ENCODE results near the gene ADPRHL1. TPM values are rescaled to one million over a fixed set of nuclear protein-coding genes. Genes with fewer than 3 reads are reported as not detected.
A peak's percentile ranks its signal among the peaks of the same experiment; 100 is the strongest.

Gene ADPRHL1
- total RNA-seq (0.57 TPM), polyA plus RNA-seq (under 1 TPM in 3 of 4 donors, not detected in 1; 0.24 to 0.64 (median 0.54) TPM)

- no peak within 1 kb of the TSS for H3K27ac ChIP-seq (ENCODE audit: insufficient read depth, low read length, poor library complexity, severe bottlenecking)
- Mint-ChIP-seq H3K4me1 (peaks cover 0 to 5% (median 0%) of the 10 kb centered on the region in 4 donors), H3K9me3 (no peaks in the 10 kb centered on the region), H3K27ac (no peak within 1 kb of the TSS), H3K4me3 (no peak within 1 kb of the TSS), H3K27me3 (no peaks in the 10 kb centered on the region), H3K36me3 (peaks cover 29% of the 10 kb centered on the region)
- H3K4me3 ChIP-seq (ENCODE audit: low read depth, low read length): no peak within 1 kb of the TSS
- no peaks in the 10 kb centered on the region for H3K9me3 ChIP-seq (ENCODE audit: control insufficient read depth in 2 of 2, low read length in 2 of 2)
- no peaks in the 10 kb centered on the region for H3K27me3 ChIP-seq (ENCODE audit: control insufficient read depth, insufficient read depth, low read length)
- no peaks in the 10 kb centered on the region for H3K4me1 ChIP-seq (ENCODE audit: control insufficient read depth, insufficient read depth, low read length, poor library complexity, severe bottlenecking)
- DNase-seq: no peak
- ATAC-seq (ENCODE audit: low read depth in 2 of 2): no peak
- peaks cover 11% of the 10 kb centered on the region for H3K36me3 ChIP-seq (ENCODE audit: control insufficient read depth, insufficient read depth, low read length)
Observed at GRCh38 chr13:113452942-113453901, at the start of gene ADPRHL1. Gene ADPRHL1 (minus strand): TSS chr13:113453488. CDS start chr13:113453437, 51 bp downstream.

GRCh38 chr13:113502686-113503085 lies 49.4 kb upstream of the ADPRHL1 start:
- DNase-seq (no peak), ATAC-seq (ENCODE audit: low read depth in 2 of 2) (no peak)
- H3K9me3 ChIP-seq (ENCODE audit: control insufficient read depth in 2 of 2, low read length in 2 of 2): no peaks in the 10 kb centered on the region
- no peak overlapping the region for H3K27ac ChIP-seq (ENCODE audit: insufficient read depth, low read length, poor library complexity, severe bottlenecking)
- Mint-ChIP-seq H3K9me3 (no peaks in the 10 kb centered on the region), H3K4me3 (no peak overlapping the region), H3K36me3 (peaks cover 43% of the 10 kb centered on the region), H3K4me1 (peaks cover 0 to 5% (median under 1%) of the 10 kb centered on the region in 4 donors), H3K27me3 (no peaks in the 10 kb centered on the region), H3K27ac (no peak overlapping the region)
- H3K36me3 ChIP-seq (ENCODE audit: control insufficient read depth, insufficient read depth, low read length): peaks cover 61% of the 10 kb centered on the region
- no peak overlapping the region for H3K4me3 ChIP-seq (ENCODE audit: low read depth, low read length)
- H3K27me3 ChIP-seq (ENCODE audit: control insufficient read depth, insufficient read depth, low read length): no peaks in the 10 kb centered on the region
- no peaks in the 10 kb centered on the region for H3K4me1 ChIP-seq (ENCODE audit: control insufficient read depth, insufficient read depth, low read length, poor library complexity, severe bottlenecking)

- DNase-seq (no peak), ATAC-seq (ENCODE audit: low read depth in 2 of 2) (no peak)
- H3K27me3 ChIP-seq (ENCODE audit: control insufficient read depth, insufficient read depth, low read length): no peaks in the 10 kb centered on the region
- no peaks in the 10 kb centered on the region for H3K9me3 Mint-ChIP-seq
- H3K4me3 Mint-ChIP-seq: no peak overlapping the region
- no peaks in the 10 kb centered on the region for H3K27me3 Mint-ChIP-seq
- H3K4me3 ChIP-seq (ENCODE audit: low read depth, low read length): no peak overlapping the region
- H3K4me1 Mint-ChIP-seq: peaks cover 5 to 11% (median 9%) of the 10 kb centered on the region in 4 donors
- peaks cover 6% of the 10 kb centered on the region for H3K4me1 ChIP-seq (ENCODE audit: control insufficient read depth, insufficient read depth, low read length, poor library complexity, severe bottlenecking)
- no peak overlapping the region for H3K27ac ChIP-seq (ENCODE audit: insufficient read depth, low read length, poor library complexity, severe bottlenecking)
- H3K9me3 ChIP-seq (ENCODE audit: control insufficient read depth in 2 of 2, low read length in 2 of 2): no peaks in the 10 kb centered on the region
- H3K36me3 Mint-ChIP-seq: peaks cover 52% of the 10 kb centered on the region
- H3K36me3 ChIP-seq (ENCODE audit: control insufficient read depth, insufficient read depth, low read length): peaks cover 77% of the 10 kb centered on the region
- H3K27ac Mint-ChIP-seq: no peak overlapping the region
Observed at GRCh38 chr13:113500530-113501265, 47.4 kb upstream of the ADPRHL1 start.

GRCh38 chr13:113499936-113500335 lies 46.6 kb upstream of the ADPRHL1 start:
- H3K4me3 Mint-ChIP-seq: no peak overlapping the region
- Histone ChIP-seq H3K27ac (ENCODE audit: insufficient read depth, low read length, poor library complexity, severe bottlenecking) (no peak overlapping the region), H3K27me3 (ENCODE audit: control insufficient read depth, insufficient read depth, low read length) (no peaks in the 10 kb centered on the region), H3K36me3 (ENCODE audit: control insufficient read depth, insufficient read depth, low read length) (peaks cover 81% of the 10 kb centered on the region), H3K4me3 (ENCODE audit: low read depth, low read length) (no peak overlapping the region), H3K9me3 (ENCODE audit: control insufficient read depth in 2 of 2, low read length in 2 of 2) (no peaks in the 10 kb centered on the region), H3K4me1 (ENCODE audit: control insufficient read depth, insufficient read depth, low read length, poor library complexity, severe bottlenecking) (peaks cover 6% of the 10 kb centered on the region)
- H3K27ac Mint-ChIP-seq: no peak overlapping the region
- no peaks in the 10 kb centered on the region for H3K27me3 Mint-ChIP-seq
- H3K4me1 Mint-ChIP-seq: peaks cover 9 to 18% (median 12%) of the 10 kb centered on the region in 4 donors
- DNase-seq (no peak), ATAC-seq (ENCODE audit: low read depth in 2 of 2) (no peak)
- H3K36me3 Mint-ChIP-seq: peaks cover 46% of the 10 kb centered on the region
- no peaks in the 10 kb centered on the region for H3K9me3 Mint-ChIP-seq

GRCh38 chr13:113498905-113499304 lies 45.6 kb upstream of the ADPRHL1 start:
- Mint-ChIP-seq H3K27me3 (no peaks in the 10 kb centered on the region), H3K36me3 (peaks cover 39% of the 10 kb centered on the region), H3K4me1 (peaks cover 14 to 28% (median 20%) of the 10 kb centered on the region in 4 donors), H3K4me3 (no peak overlapping the region), H3K27ac (no peak overlapping the region), H3K9me3 (no peaks in the 10 kb centered on the region)
- no peak for DNase-seq
- no peaks in the 10 kb centered on the region for H3K27me3 ChIP-seq (ENCODE audit: control insufficient read depth, insufficient read depth, low read length)
- H3K4me1 ChIP-seq (ENCODE audit: control insufficient read depth, insufficient read depth, low read length, poor library complexity, severe bottlenecking): peaks cover 6% of the 10 kb centered on the region
- no peak for ATAC-seq (ENCODE audit: low read depth in 2 of 2)
- H3K36me3 ChIP-seq (ENCODE audit: control insufficient read depth, insufficient read depth, low read length): peaks cover 73% of the 10 kb centered on the region
- no peaks in the 10 kb centered on the region for H3K9me3 ChIP-seq (ENCODE audit: control insufficient read depth in 2 of 2, low read length in 2 of 2)
- no peak overlapping the region for H3K27ac ChIP-seq (ENCODE audit: insufficient read depth, low read length, poor library complexity, severe bottlenecking)
- H3K4me3 ChIP-seq (ENCODE audit: low read depth, low read length): no peak overlapping the region

GRCh38 chr13:113497217-113497616 lies 43.9 kb upstream of the ADPRHL1 start:
- DNase-seq: no peak
- Histone ChIP-seq H3K9me3 (ENCODE audit: control insufficient read depth in 2 of 2, low read length in 2 of 2) (no peaks in the 10 kb centered on the region), H3K36me3 (ENCODE audit: control insufficient read depth, insufficient read depth, low read length) (peaks cover 64% of the 10 kb centered on the region), H3K4me3 (ENCODE audit: low read depth, low read length) (no peak overlapping the region), H3K27me3 (ENCODE audit: control insufficient read depth, insufficient read depth, low read length) (no peaks in the 10 kb centered on the region), H3K4me1 (ENCODE audit: control insufficient read depth, insufficient read depth, low read length, poor library complexity, severe bottlenecking) (peaks cover 14% of the 10 kb centered on the region), H3K27ac (ENCODE audit: insufficient read depth, low read length, poor library complexity, severe bottlenecking) (no peak overlapping the region)
- Mint-ChIP-seq H3K9me3 (no peaks in the 10 kb centered on the region), H3K36me3 (peaks cover 39% of the 10 kb centered on the region), H3K4me1 (peaks cover 18 to 44% (median 30%) of the 10 kb centered on the region in 4 donors), H3K4me3 (no peak overlapping the region), H3K27ac (no peak overlapping the region), H3K27me3 (no peaks in the 10 kb centered on the region)
- ATAC-seq (ENCODE audit: low read depth in 2 of 2): no peak

- ATAC-seq (ENCODE audit: low read depth in 2 of 2) (no peak), DNase-seq (peak in 1 of 3 donors; percentile 25)
- H3K4me3 ChIP-seq (ENCODE audit: low read depth, low read length): no peak overlapping the region
- H3K27ac ChIP-seq (ENCODE audit: insufficient read depth, low read length, poor library complexity, severe bottlenecking): no peak overlapping the region
- H3K27ac Mint-ChIP-seq: peak overlapping the region in 2 of 3 donors; percentile 79 to 85
- H3K9me3 Mint-ChIP-seq: no peaks in the 10 kb centered on the region
- H3K4me3 Mint-ChIP-seq: peak overlapping the region in 2 of 4 donors; percentile 38 to 63
- H3K36me3 Mint-ChIP-seq: peaks cover 36% of the 10 kb centered on the region
- H3K9me3 ChIP-seq (ENCODE audit: control insufficient read depth in 2 of 2, low read length in 2 of 2): no peaks in the 10 kb centered on the region
- H3K27me3 ChIP-seq (ENCODE audit: control insufficient read depth, insufficient read depth, low read length): no peaks in the 10 kb centered on the region
- H3K27me3 Mint-ChIP-seq: no peaks in the 10 kb centered on the region
- H3K4me1 ChIP-seq (ENCODE audit: control insufficient read depth, insufficient read depth, low read length, poor library complexity, severe bottlenecking): peaks cover 22% of the 10 kb centered on the region
- peaks cover 18 to 50% (median 36%) of the 10 kb centered on the region in 4 donors for H3K4me1 Mint-ChIP-seq
- peaks cover 50% of the 10 kb centered on the region for H3K36me3 ChIP-seq (ENCODE audit: control insufficient read depth, insufficient read depth, low read length)
Observed at GRCh38 chr13:113495494-113496210, 42.4 kb upstream of the ADPRHL1 start.

Measured in CD4-positive, CD25-positive, alpha-beta regulatory T cell (primary cell).